Central memory CD8-positive, alpha-beta T cell (primary cell): ENCODE measurements around the gene CFAP58.

ENCODE experiments used
- ATAC-seq: fragments of 150-1000 bp; cut with Tn5 transposase; replicated peaks from 2 replicates; pipeline ENCODE4 v1.10.0; 2022; ENCODE audit warnings: mild to moderate bottlenecking, moderate FRiP score, moderate number of reproducible peaks; ENCODE audit not compliant: poor library complexity, severe bottlenecking; ENCODE audit errors: extremely low read depth
- DNase-seq, 2 donors: peaks; one replicate each; pipeline ENCODE4 v3.0.0; 2021; ENCODE audit warnings: low spot score in 2 of 2
- H3K27ac Mint-ChIP-seq: one replicate; pipeline ENCODE4 v1.8.0; 2022; ENCODE audit warnings: low read depth, mild to moderate bottlenecking, moderate library complexity, mixed read lengths
- H3K27me3 Mint-ChIP-seq: one replicate; pipeline ENCODE4 v1.8.0; 2022; ENCODE audit warnings: mixed read lengths
- H3K36me3 Mint-ChIP-seq: one replicate; pipeline ENCODE4 v1.8.0; 2022; ENCODE audit warnings: mild to moderate bottlenecking, moderate library complexity, mixed read lengths; ENCODE audit not compliant: insufficient read depth
- H3K4me1 Mint-ChIP-seq: one replicate; pipeline ENCODE4 v1.8.0; 2022; ENCODE audit warnings: mixed read lengths
- H3K4me3 Mint-ChIP-seq: one replicate; pipeline ENCODE4 v1.8.0; 2022; ENCODE audit warnings: mild to moderate bottlenecking, moderate library complexity, mixed read lengths
- H3K9me3 Mint-ChIP-seq: one replicate; pipeline ENCODE4 v1.8.0; 2022; ENCODE audit warnings: mixed read lengths

Gene CFAP58, protein sequence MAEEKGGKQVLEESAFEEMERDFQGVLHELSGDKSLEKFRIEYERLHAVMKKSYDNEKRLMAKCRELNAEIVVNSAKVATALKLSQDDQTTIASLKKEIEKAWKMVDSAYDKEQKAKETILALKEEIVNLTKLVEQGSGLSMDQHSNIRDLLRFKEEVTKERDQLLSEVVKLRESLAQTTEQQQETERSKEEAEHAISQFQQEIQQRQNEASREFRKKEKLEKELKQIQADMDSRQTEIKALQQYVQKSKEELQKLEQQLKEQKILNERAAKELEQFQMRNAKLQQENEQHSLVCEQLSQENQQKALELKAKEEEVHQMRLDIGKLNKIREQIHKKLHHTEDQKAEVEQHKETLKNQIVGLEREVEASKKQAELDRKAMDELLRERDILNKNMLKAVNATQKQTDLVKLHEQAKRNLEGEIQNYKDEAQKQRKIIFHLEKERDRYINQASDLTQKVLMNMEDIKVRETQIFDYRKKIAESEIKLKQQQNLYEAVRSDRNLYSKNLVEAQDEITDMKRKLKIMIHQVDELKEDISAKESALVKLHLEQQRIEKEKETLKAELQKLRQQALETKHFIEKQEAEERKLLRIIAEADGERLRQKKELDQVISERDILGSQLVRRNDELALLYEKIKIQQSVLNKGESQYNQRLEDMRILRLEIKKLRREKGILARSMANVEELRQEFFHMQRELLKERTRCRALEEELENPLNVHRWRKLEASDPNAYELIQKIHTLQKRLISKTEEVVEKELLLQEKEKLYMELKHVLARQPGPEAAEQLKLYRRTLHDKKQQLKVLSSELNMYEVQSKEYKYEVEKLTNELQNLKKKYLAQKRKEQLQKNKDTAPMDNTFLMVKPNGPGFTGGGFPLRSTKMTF

DNA sequence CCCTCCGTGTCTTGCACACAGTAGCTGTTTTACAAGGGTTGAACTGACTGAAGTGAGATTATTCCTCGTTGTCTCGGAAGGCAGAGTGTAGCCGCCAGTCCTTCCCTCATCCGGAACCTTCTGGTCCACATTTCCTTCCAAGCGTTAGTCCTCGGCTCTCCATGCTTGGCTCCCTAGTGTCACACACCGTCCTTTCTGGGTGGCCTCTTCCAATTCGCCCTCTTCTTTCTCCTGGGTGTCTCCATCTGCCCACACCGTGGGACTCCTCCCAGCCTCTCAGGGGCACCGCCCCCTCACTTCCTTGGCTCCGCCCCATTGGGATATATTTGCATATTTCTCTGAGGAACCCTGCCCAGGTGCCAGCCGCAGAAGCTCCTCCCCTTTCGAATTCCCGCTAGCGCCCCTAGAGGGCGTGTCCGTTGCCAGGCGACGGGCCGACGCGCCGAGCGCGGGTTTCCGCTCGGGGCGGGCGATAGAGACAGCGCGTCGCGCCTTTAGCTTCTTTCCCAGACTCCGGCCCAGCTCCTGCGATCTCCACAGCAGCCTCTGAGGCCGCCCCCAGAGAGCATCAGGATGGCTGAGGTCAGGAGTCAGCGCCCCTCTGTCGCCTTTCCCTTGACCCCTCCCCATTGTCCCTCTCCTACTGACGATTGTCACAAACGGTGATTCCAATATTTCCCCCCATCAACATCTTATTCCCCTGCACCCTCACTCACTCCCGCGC is at the start of gene CFAP58:
Gene CFAP58 (plus strand): TSS at position 509 of the 724 bp plus-strand sequence. CDS start 65 bp downstream, at position 574.
- H3K27me3 Mint-ChIP-seq, result no peaks in the 10 kb centered on the region
- peaks cover 18% of the 10 kb centered on the region for H3K4me1 Mint-ChIP-seq
- no peaks in the 10 kb centered on the region for H3K9me3 Mint-ChIP-seq
- ATAC-seq (peak; percentile 70), DNase-seq (peak; percentile 82 to 83)
- peaks cover 3% of the 10 kb centered on the region for H3K36me3 Mint-ChIP-seq
- H3K4me3 Mint-ChIP-seq, result no peak within 1 kb of the TSS
- H3K27ac Mint-ChIP-seq, result no peak within 1 kb of the TSS

DNA sequence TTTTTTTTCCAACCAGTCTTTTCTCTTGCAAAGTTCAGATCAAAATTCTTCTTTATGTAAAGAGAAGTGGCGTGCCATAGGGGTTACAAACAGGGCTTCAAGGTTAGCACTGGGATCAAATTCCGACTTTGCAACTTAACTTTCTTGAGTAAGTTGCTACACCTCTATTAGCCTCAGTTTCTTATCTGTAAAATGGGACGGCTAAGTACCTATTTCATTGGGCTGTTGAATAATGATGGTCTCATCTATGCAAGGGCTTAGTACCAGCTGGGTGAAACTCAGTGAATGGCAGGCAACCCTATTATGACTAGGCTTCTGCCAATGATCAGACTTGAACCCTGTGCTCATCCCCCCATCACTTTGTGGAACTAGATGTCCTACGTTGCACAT is 49.3 kb upstream of the CFAP58 start:
- DNase-seq, result no peak
- Mint-ChIP-seq H3K27ac (peak overlapping the region; percentile 8), H3K4me3 (peak overlapping the region; percentile 50), H3K9me3 (peaks cover 5% of the 10 kb centered on the region), H3K27me3 (no peaks in the 10 kb centered on the region), H3K4me1 (peaks cover 86% of the 10 kb centered on the region), H3K36me3 (peaks cover 22% of the 10 kb centered on the region)
- no peak for ATAC-seq

DNA sequence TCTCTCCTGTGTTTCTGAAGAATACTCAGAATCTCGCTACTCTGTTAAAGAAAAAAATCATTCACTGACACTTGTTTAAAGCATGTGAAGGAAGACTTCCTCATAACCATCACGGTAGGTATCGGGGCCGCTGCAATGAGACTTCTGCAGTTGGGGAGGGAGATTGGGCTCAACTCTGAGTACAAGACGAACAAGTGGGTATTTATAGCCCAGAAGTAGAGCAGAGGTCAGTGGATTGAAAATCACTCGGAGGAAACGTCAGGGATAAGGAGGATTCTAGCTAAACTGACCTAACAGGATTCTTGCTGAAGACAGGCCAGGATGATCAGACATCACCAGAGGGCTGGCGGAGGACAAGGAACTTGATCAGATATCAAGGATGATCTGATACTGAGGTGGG is 48.7 kb upstream of the CFAP58 start:
- DNase-seq, result no peak
- no peak overlapping the region for H3K27ac Mint-ChIP-seq
- H3K4me1 Mint-ChIP-seq, result peaks cover 91% of the 10 kb centered on the region
- peaks cover 5% of the 10 kb centered on the region for H3K9me3 Mint-ChIP-seq
- peak overlapping the region; percentile 50 for H3K4me3 Mint-ChIP-seq
- no peaks in the 10 kb centered on the region for H3K27me3 Mint-ChIP-seq
- ATAC-seq, result no peak
- peaks cover 21% of the 10 kb centered on the region for H3K36me3 Mint-ChIP-seq

DNA sequence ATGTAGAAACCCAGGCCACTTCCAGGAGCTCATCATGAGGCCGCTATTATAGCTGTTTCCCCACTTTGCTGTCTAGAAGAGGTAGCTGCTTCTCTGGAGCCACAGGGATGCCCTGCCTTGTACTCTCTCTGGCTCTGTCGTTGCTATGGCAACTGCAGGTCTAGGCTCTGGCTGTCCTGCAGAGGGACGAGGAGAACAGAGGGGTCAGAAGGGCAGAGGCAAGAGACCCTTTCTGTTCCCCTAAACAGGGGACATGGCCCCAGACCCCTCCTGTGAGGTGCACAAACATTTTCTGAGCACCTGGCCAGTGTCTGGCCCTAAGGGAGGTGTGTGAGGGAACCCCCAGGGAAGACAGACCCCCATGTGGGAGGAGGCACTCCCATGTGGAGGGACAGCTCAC is 46.7 kb upstream of the CFAP58 start:
- H3K4me3 Mint-ChIP-seq, result no peak overlapping the region
- H3K4me1 Mint-ChIP-seq, result peaks cover 80% of the 10 kb centered on the region
- peaks cover 5% of the 10 kb centered on the region for H3K9me3 Mint-ChIP-seq
- H3K27me3 Mint-ChIP-seq, result no peaks in the 10 kb centered on the region
- DNase-seq, result no peak
- no peak for ATAC-seq
- H3K27ac Mint-ChIP-seq, result peak overlapping the region; percentile 33
- H3K36me3 Mint-ChIP-seq, result peaks cover 31% of the 10 kb centered on the region

DNA sequence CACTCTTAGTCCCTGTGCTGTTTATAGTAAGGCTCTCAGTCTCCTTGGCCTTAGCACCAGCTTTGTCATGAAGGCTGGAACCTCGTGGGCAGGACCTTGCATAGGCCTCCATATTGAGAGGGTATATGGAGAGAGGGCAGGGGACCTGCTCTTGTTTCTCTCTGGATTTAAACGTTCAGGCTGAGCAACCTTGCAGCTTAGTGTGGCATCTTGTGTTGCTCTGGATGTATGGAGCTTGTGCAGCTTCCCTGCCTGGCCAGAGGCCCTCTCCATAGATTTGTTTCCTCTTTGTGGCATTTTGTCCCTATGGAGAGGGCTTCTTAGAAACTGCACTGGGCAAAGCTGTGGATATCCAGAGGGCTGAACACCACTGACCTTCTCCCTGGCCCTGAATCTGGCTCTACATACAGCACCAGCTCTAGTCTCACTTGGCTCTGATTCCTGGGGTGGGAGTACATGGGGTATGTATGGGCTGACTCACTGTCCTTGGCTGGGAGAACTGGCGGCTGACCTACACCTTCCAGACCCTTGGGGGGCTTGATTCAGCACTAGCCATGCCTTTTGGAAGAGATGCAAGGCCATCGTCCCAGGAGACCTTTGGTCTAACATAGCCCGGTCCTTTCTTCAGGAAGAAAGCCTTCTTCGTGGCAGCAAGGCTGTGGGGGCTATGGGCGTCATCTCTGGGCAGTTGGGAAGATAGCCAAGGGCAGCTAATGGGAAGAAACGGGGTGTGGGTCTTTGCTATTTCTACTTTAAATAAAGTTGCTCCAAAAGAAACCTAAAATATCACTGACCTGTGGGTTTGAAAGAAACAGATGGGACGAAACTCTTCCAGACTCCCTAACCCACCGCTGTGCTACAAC is 45.8 kb upstream of the CFAP58 start:
- Mint-ChIP-seq H3K9me3 (peaks cover 5% of the 10 kb centered on the region), H3K36me3 (peaks cover 38% of the 10 kb centered on the region), H3K4me1 (peaks cover 80% of the 10 kb centered on the region), H3K27ac (peak overlapping the region; percentile 33), H3K4me3 (peak overlapping the region; percentile 55), H3K27me3 (no peaks in the 10 kb centered on the region)
- no peak for ATAC-seq
- no peak for DNase-seq

DNA sequence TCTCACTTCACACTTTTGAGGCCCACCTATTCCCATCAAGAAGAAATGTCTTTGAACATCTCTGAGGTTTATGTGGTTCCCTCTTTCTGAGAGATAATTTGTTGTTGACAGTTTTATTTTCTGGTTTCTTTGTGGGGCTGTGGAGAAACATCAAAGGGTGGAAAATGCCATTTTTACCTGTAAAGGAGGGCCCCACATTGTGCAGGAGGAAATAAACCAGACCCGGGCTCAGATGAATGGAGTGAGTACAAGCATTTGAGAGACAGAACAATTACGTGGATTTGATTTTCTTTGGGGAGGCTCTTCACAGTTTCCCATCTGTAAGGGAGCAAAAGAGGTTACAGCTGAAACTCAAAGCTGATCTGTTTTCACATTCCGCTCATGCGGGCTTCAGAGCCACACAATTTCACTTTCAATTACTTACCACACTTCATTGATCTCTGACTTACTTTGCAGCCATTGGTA is 45.2 kb upstream of the CFAP58 start:
- no peaks in the 10 kb centered on the region for H3K27me3 Mint-ChIP-seq
- H3K9me3 Mint-ChIP-seq, result peaks cover under 1% of the 10 kb centered on the region
- H3K27ac Mint-ChIP-seq, result peak overlapping the region; percentile 33
- DNase-seq (no peak), ATAC-seq (peak; percentile 41)
- H3K36me3 Mint-ChIP-seq, result peaks cover 43% of the 10 kb centered on the region
- H3K4me1 Mint-ChIP-seq, result peaks cover 79% of the 10 kb centered on the region
- H3K4me3 Mint-ChIP-seq, result peak overlapping the region; percentile 55

DNA sequence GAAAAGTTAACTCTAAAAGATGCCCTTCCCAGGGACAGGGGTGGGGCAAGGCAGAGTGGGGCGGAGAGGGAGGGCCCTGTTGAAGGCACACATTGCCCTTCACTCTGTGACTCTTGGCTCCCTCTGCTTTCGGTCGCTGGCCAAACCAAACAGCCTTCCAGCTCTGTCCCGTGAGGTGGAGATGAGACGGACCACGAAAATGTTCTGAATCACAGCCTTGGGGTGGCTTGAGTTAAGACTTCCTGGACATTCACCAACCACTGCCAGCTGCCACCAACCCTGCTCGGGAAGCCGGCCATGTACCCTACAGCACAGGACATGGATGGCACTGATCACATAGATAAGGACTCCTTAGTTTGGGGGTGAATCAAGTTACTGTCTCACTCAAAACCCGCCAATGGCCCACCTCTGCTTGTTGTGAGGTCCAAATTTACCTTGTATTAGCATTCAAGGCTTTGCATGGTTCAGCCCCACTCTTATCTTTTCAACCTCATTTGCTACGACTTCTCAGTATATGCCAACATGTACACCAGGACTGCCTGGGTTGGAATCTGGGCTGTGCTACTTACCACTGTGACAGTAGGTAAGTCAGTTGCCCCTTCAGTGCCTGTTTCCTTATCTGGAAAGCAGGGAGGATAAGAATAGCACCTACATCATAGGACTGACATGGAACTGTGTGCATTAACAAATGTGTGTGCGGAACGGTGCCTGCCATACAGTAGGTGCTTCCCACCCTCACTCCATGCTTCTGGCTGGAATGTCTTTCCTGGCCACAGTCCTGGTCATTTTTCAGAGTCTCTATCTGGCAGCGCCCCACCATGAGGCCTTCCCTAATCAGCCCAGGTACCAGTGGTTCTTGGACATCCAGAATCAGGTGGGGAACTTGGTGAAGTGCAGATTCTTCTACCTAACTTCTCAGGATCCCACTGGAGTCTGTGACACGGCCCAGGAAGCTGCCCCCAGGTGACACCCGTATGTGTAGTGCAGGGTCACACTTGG is 43.4 kb upstream of the CFAP58 start:
- DNase-seq (no peak), ATAC-seq (no peak)
- H3K4me3 Mint-ChIP-seq, result no peak overlapping the region
- no peaks in the 10 kb centered on the region for H3K27me3 Mint-ChIP-seq
- peaks cover 63% of the 10 kb centered on the region for H3K4me1 Mint-ChIP-seq
- H3K9me3 Mint-ChIP-seq, result no peaks in the 10 kb centered on the region
- H3K36me3 Mint-ChIP-seq, result peaks cover 58% of the 10 kb centered on the region
- peak overlapping the region; percentile 55 for H3K27ac Mint-ChIP-seq

DNA sequence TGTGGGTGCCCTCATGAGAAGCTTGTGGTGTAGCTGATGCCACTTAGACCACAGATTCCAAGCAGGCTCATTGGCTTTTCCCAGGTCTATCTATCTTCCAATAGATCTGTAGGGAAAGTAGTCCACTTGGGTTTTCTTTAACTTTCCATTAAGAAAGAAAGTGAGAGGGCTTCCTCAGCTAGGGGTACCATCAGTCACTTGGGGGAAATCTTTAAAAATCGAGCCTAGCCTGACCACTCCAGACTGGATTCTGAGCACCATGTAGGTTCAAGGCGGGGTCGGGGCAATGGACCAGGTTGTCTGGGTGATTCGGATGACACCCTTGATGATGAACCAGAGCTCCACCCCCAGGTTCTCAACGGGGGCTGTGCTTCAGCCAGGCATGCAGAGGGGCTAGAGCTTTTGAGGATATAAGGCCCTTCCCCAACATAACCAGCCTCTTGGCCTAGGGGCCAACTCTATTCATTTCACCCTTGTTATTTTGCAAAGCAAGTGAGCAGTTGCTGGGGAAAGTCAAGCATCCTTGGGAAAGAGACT is 42.4 kb upstream of the CFAP58 start:
- DNase-seq, result no peak
- no peaks in the 10 kb centered on the region for H3K27me3 Mint-ChIP-seq
- no peak overlapping the region for H3K4me3 Mint-ChIP-seq
- H3K36me3 Mint-ChIP-seq, result peaks cover 60% of the 10 kb centered on the region
- peaks cover 54% of the 10 kb centered on the region for H3K4me1 Mint-ChIP-seq
- no peaks in the 10 kb centered on the region for H3K9me3 Mint-ChIP-seq
- ATAC-seq, result no peak
- no peak overlapping the region for H3K27ac Mint-ChIP-seq

DNA sequence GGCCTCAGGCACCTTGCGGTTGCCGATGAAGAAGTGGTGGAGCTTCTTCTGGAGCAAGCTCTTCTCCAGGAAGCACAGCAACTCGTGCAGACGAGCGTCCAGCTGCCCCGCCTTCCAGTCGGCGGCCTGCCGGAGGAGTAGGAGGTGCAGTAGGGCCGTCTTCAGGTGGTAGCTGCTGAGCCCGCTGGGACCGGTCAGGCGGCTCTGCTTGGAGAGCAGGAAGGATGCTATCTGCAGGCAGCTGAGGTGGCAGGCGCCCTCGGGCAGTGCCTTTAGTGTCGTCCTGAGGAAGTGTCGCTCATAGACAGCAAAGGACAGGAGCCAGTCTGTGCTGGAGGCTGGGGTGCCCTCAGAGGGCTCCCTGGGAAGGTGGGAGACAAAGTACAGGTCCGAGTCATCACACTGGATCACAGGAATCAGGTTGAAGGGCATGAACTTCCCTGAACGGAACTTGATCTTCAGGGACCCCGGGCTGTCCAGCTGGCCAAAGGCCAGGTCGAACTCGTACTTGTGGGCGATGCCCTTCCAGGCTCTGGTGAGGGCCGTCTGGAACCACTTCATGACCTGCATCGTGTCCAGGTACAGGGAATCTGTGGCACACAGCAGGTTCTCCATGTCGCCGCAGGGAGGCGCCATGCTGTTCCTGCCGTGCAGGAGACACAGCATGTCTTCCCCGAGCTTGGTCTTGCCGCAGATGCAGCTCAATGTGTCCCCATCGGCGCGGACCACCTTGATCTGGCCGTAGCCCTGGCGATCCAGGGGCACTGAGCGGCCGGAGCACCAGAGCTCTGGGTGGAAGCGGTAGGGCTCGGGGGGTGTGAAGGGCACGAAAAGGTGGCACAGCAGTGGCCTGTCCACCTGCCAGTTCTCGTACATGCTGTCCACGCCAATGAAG is 38.8 kb upstream of the CFAP58 start:
- no peak overlapping the region for H3K4me3 Mint-ChIP-seq
- H3K9me3 Mint-ChIP-seq, result no peaks in the 10 kb centered on the region
- H3K27me3 Mint-ChIP-seq, result no peaks in the 10 kb centered on the region
- H3K4me1 Mint-ChIP-seq, result peaks cover 50% of the 10 kb centered on the region
- no peak for DNase-seq
- no peak overlapping the region for H3K27ac Mint-ChIP-seq
- no peak for ATAC-seq
- peaks cover 54% of the 10 kb centered on the region for H3K36me3 Mint-ChIP-seq

DNA sequence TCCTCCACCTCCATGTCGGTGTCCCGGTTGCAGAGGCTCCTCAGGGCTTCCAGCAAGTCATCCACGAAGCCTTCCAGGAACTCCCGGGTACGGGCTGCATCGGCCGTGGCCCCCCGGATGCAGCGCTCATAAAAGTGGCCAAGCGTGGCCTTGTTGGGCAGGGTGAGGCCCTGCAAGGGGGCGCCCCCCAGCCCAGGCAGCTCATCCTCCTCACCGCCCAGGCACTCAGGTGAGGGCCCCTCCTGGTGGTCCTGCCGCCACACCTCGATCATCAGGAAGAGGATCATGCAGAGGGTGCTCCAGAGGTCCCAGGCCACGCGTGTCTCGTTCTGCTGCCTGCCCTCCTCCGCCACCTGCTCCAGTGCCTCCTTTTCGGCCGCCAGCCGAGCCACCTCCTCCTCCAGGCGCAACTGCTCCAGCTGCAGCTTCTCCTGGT is 38.1 kb upstream of the CFAP58 start:
- Mint-ChIP-seq H3K4me1 (peaks cover 51% of the 10 kb centered on the region), H3K36me3 (peaks cover 52% of the 10 kb centered on the region), H3K27ac (peak overlapping the region; percentile 67), H3K9me3 (no peaks in the 10 kb centered on the region), H3K4me3 (no peak overlapping the region), H3K27me3 (no peaks in the 10 kb centered on the region)
- DNase-seq (no peak), ATAC-seq (no peak)
